NCI-H2196 (cell line): Measurements from ENCODE around the gene FGFBP1.

Source experiments
- DNase-seq: peaks from one replicate; lab custom pipeline; 2025; ENCODE audit not compliant: unreplicated experiment; lab: John Stamatoyannopoulos, UW

The FGFBP1 gene

GRCh38 chr4:15913631-15913970 is 24.9 kb downstream of the FGFBP1 start:
- no peak for DNase-seq

DNA sequence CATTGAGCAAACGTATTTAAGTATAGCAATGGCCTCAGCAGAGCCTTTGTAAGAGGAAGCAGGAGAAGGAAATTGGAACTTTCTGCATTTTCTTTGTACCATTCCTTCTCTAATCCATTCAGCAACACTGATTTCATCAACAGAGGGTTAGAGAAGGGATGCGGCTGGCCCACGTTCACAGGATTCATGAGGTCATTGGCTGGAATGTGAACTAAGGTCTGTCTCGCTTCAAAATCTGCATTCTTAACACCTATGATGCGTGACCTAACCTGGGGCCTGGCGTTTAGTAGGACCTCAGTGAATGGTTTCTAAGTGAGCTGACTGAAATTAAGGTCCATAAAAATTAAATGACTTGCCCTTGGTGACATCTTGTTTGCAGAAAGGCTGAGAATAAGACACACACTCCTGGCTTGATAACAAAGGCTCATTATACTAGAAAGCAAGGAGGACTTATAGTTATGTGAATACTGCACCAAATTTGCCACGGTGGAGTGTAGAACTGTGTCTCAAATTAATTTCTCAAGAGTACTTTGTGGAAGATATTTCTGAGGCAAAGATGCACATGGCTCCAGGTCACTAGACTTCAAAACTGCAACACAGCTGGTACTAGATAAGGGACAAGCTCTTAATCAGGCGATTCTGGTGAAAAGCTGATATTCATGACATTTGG is 25.4 kb downstream of the FGFBP1 start:
- DNase-seq, result no peak

DNA sequence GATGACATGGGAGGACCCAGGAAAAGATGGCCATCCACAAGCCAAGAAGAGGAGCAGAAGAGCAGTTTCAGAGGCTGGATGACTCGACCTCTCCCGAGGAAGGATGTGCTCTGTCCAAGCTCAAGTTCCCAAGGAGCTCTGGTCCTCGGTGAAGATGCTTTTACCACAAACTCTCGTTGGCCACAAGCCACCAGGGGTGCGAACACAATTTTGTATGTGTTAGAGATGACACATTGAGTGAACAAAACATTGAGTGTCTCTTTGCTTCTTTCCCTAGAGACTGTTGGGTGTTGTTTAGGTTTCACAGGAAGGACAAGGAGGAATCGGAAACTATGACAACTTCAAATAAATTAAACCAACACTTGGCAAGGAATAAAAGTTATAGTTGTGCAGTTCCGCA is 26.3 kb downstream of the FGFBP1 start:
- DNase-seq, result no peak

DNA sequence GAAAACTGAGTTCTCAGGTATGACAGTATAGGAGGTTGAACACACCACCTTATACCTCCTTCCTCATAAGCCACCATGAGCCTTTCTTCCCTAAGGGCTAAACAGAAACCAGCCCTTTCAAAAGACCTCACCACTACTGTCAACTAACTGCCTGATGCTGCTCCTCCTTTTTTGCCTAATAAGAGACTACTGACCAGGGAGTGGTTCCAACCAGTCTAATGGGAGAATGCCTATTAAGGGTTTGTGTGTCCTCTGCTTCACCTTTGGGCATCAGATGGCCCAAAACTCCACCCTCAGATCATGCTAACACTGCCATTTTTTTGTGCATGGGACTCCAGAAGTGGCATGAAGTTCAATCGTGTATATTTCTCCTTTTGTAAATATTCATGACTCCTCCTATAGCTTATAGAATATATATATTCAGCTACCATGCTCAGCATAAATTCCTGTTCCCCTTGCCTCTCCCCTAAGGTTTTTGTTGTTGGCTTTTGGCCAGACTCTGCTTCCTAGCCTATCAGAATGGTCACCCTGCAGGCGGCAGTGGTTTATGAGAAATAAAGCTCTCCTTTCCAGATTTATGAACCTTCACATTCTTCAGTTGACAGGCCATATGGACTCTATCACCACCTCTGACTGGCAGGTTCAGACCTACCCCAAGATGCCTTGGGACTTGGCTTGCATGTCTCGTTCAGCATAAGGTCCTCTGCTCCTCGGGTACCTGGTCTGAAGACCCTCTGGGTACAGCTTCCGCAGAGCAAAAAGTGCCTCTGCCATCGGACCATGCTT is 28.2 kb downstream of the FGFBP1 start:
- DNase-seq, result no peak

DNA sequence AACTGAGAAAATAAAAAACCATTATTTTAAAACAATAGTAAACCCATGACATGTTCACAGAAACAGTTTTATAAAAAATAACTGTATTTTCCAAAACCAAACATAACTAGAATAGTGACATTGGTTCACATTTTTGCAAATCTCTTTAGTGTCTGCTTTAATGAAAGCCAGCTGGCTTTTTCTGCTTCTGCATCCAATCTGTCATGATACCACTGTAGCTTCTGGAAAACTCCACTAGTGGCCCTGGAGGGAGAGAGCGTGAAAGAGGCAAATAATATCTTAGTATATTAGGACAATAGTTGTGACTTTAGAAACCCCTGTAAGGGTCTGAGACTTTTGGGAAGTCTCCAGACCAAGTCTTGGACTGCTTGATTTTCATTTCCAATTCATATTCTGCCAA is 31.1 kb downstream of the FGFBP1 start:
- no peak for DNase-seq

DNA sequence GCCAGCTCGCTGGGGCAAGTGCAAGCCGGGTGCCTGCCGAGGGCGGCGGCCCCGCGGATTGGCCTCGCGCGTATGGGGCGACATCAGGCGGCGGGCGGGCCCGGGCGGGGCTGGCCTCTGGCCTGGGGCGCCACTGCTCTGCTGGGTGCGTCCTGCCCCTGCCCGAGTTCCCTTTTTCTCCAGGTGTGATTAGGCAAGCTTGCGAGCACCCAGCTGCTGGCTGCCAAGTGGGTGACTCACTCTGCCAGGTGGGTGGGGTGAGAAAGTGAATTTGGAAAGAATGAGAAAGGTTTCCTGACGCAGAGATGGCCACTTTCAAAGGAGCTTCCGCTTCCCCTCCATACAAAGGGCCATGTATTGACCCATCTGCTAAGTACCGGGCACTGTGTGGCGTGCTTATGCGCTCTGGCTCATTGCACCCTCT is 32.5 kb downstream of the FGFBP1 start:
- peak; percentile 67 for DNase-seq

GRCh38 chr4:15902746-15903145 is 35.8 kb downstream of the FGFBP1 start:
- no peak for DNase-seq

DNA sequence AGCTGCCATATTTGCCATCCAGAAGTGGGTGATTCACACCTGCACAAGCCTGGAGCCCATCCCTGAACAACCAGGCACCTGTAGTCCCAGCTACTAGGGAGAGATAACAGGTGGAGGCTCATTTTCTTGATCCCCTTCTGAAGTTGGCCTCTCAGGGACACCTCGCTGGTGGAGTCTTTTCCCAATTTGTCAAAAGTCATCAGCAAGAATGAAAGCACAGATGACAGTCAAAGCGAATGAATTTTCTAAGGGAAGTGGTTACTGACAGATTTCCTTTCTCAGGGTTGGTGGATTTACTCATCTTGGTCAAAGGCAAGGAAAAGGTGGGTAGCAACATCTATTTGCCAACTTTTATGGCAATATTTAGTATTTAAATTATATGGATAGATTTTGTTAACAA is 36.5 kb downstream of the FGFBP1 start:
- DNase-seq, result no peak

DNA sequence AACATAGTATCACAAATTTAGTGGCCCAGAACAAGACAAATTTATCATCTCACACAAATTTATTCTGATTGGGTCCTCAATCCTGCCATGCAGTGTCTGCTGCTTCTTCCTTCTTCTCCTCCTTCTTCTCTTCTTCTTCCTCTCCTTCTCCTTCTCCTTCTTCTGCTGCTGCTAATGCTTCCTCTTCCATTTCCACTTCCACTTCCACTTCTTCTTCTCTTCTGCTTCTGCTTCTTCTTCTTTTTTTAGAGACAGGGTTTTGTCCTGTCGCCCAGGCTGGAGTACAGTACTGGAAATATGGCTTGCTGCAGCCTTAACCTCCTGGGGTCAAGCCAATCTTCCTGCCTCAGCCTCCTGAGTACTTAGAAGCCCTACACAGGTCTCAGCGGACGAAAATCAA is 37.5 kb downstream of the FGFBP1 start:
- DNase-seq, result no peak

DNA sequence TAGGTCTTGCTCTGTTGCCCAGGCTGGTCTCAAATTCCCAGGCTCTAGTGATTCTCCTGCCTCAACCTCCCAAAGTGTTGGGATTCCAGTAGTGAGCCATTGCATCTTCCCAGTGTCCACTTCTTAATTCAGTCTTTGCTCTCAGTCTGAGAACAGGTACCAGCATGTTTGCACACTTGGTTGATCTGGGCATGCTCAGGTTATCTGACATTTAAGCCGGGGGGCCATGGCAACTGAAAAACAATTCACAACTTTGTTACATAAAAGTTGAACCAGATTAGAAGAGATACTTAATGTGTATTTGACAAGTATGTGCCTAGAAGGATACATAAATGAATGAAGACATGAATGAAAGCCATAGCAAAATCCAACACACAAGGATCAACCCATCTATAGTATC is 39.0 kb downstream of the FGFBP1 start:
- no peak for DNase-seq

- no peak for DNase-seq
Measured at GRCh38 chr4:15898902-15899301, 39.6 kb downstream of the FGFBP1 start.

- DNase-seq, result no peak
Measured at GRCh38 chr4:15897577-15897976, 41.0 kb downstream of the FGFBP1 start.

DNA sequence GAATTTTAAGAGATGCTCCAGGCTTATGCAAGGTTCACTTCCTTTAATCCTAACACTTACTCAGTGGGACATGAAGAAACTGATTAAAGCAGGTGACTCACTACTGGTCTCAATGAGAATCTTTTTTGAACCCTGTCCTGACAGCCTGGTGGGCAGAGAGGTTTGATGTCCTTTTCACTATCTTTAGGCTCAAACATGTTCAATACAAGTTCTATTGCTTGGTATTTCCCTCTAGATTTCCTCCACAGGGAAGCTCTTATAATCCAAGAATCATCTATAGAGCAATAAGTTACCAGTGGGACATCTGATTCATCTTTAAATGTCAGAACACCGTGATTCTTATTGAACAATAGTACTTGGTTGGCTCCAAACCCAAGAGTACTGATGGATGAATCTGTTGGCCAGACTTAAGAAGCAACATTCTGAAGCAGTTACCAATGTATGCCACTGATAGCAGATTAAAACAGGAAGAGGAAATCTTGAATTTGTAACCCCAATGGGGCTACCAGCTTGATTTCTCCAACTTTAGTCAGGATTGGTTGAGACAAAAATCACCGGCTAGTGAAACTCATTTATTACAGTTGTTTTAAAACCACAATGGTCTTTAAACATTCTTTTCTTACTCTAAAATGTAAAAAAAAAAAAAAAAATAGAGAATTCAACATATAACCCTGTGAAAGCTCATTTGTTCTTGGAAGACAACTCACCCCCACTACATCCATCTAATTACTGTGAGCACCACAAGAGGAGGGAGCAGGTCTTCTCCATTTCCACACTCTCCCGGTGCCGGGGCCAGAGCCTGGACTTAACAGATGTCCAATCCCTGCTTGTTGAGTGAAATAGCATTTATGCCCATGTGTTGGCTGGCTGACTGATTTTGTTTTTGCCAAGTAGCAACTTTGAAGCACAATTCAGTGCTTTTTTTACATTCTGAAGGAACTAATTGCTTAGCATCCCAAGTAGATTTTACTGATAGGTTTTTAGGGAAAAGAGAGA is 43.3 kb downstream of the FGFBP1 start:
- DNase-seq, result no peak

- no peak for DNase-seq
Measured at GRCh38 chr4:15894393-15894792, 44.1 kb downstream of the FGFBP1 start.

DNA sequence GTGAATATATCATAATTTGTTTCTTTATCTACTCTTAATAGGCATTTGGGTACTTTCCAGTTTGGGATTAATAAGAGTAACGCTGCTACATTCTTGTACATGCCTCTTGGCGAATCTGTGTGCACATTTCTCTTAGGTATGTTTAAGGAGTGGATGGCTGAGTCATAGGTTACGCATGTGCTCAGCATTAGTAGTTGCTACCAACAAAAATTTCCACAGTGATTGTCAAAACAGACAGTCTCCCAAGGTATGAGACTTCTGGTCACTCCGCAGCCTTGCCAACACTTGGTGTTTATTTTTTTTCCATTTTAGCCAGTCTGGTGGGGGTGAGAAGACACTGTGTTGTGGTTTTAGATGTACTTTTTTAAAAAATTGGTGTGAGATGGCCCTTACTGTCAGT is 44.6 kb downstream of the FGFBP1 start:
- no peak for DNase-seq

GRCh38 chr4:15891312-15891711 is 47.2 kb downstream of the FGFBP1 start:
- DNase-seq, result no peak

DNA sequence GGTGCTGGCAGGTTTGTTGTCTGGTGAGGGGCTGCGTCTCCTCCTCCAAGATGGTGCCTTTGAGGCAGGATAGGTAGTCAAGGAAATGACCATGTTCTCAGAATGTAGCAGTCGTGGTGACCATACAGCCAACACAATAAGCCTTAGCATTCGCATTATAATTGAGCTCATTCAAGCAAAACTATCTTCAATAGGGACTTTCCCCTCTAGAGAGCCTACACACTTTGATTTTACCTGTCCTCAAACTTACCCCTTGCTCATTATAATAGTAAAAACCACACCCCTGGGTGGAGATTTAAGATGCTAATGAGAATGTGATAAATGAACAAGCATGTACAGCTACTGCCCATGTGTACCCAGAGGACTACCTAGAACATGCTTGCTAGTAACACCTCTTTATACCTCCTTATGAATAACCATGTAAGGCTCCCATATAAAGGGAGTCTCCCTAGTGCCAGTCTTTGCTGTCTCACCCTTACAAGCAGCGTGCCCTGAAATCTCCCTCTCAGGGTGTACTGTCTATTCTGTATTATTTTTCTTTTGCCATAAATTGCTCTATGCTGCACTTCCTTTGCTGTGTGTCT is 48.2 kb downstream of the FGFBP1 start:
- DNase-seq, result no peak

GRCh38 chr4:15888515-15888914 is 50.0 kb downstream of the FGFBP1 start:
- DNase-seq, result no peak
